Esophagus muscularis mucosa (tissue), 4 donors: Measurements from ENCODE around the gene LRRC3. TPM values are rescaled to one million over a fixed set of nuclear protein-coding genes. Genes with fewer than 3 reads are reported as not detected.

Source experiments
- DNase-seq: peaks from one replicate; pipeline ENCODE4 v3.0.0-alpha.2; 2017; ENCODE audit errors: extremely low spot score
- H3K27ac ChIP-seq, 4 donors: fragments of 200-600 bp; sonication (generic); replicated peaks in 1 of 4; 1 replicate in 3 of 4; 2 replicates in 1 of 4; pipeline ENCODE4 v1.5.1; 2016 to 2019; ENCODE audit warnings: mild to moderate bottlenecking in 1 of 4
- H3K27me3 ChIP-seq, 4 donors: fragments of 200-600 bp; sonication (generic); one replicate each; pipeline versions ENCODE4 v1.5.1 to v1.6.0; 2016 to 2019
- H3K36me3 ChIP-seq, 4 donors: fragments of 200-600 bp; sonication (generic); one replicate each; pipeline ENCODE4 v1.5.1; 2016 to 2019
- H3K4me1 ChIP-seq, 4 donors: fragments of 200-600 bp; sonication (generic); one replicate each; pipeline ENCODE4 v1.5.1; 2016 to 2019
- H3K4me3 ChIP-seq, 4 donors: fragments of 200-600 bp; sonication (generic); 1 replicate in 2 of 4; 2 replicates in 2 of 4; pipeline ENCODE4 v1.5.1; 2016 to 2019; ENCODE audit warnings: mild to moderate bottlenecking in 4 of 4, moderate library complexity in 1 of 4
- H3K9me3 ChIP-seq, 4 donors: fragments of 200-600 bp; sonication (generic); 1 replicate in 3 of 4; 2 replicates in 1 of 4; pipeline ENCODE4 v1.5.1; 2016 to 2019
- CTCF ChIP-seq, 3 experiments: fragments of 200-600 bp in 2 of 3; fragments of 450-650 bp in 1 of 3; sonication (generic) in 2 of 3; IDR thresholded peaks; one replicate each; pipeline ENCODE4 v1.5.1; 2017 to 2019; ENCODE audit warnings: antibody characterized with exemption in 3 of 3, mild to moderate bottlenecking in 2 of 3, moderate library complexity in 1 of 3
- EP300 ChIP-seq: sonication (generic); formaldehyde crosslinking; IDR thresholded peaks from one replicate; pipeline ENCODE4 v1.6.1; 2017; ENCODE audit warnings: antibody characterized with exemption
- POLR2A ChIP-seq: fragments of 450-650 bp; IDR thresholded peaks from one replicate; pipeline ENCODE4 v1.6.1; 2017; ENCODE audit warnings: antibody characterized with exemption, moderate library complexity, mild to moderate bottlenecking, low read depth
- POLR2AphosphoS5 ChIP-seq, 2 donors: sonication (generic); formaldehyde crosslinking; IDR thresholded peaks; one replicate each; pipeline ENCODE4 v1.6.1; 2017; ENCODE audit warnings: antibody characterized with exemption in 2 of 2
- WGBS: methylation state at CpG from one replicate; pipeline ENCODE4 v1.1.5; 2018; 5-methylcytosine and 5-hydroxymethylcytosine counted together
- intact Hi-C: fragments of 100-400 bp; cut with DNase I; formaldehyde crosslinking; loops from one replicate; pipeline ENCODE4 v1.15.1; 2023
- total RNA-seq, 4 donors: library from RNA; depleted of rRNA; stranded (reverse); fragments of >200 nt; gene quantifications; one replicate each; pipeline versions ENCODE4 v1.1.0 to v1.2.1, GENCODE V29; 2016

LRRC3 gene
- total RNA-seq, 4 donors from 2014 or later, result 3.3 to 6.6 (median 5.3) TPM

GRCh38 chr21:44466996-44467858, 11.9 kb downstream of the LRRC3 start:
- Histone ChIP-seq H3K4me1 (peaks cover 0 to 5% (median 0%) of the 10 kb centered on the region in 4 donors), H3K27me3 (no peaks in the 10 kb centered on the region), H3K36me3 (no peaks in the 10 kb centered on the region), H3K4me3 (no peak overlapping the region), H3K27ac (no peak overlapping the region), H3K9me3 (no peaks in the 10 kb centered on the region)
- TF ChIP-seq POLR2A (no peak), EP300 (no peak)
- WGBS, result 92% methylated on average over 22 of the region's 36 CpGs
- intact Hi-C loops, result no loop called here
- no peak for DNase-seq

GRCh38 chr21:44467859-44468195, 12.5 kb downstream of the LRRC3 start:
- H3K4me1 ChIP-seq, result peaks cover 0 to 5% (median 0%) of the 10 kb centered on the region in 4 donors
- WGBS, result 90% methylated on average over 8 of the region's 15 CpGs
- no peak for DNase-seq
- H3K27ac ChIP-seq, result no peak overlapping the region
- TF ChIP-seq CTCF (IDR thresholded peaks at IDR 0.05) (no peak), POLR2A (no peak), POLR2AphosphoS5 (IDR thresholded peaks at IDR 0.05) (no peak), EP300 (no peak)
- H3K4me3 ChIP-seq, result no peak overlapping the region
- H3K9me3 ChIP-seq, result no peaks in the 10 kb centered on the region
- H3K27me3 ChIP-seq, result no peaks in the 10 kb centered on the region
- H3K36me3 ChIP-seq, result no peaks in the 10 kb centered on the region
- intact Hi-C loops, result no loop called here

- no peaks in the 10 kb centered on the region for H3K4me1 ChIP-seq
- no peak overlapping the region for H3K27ac ChIP-seq
- no peak overlapping the region for H3K4me3 ChIP-seq
- H3K36me3 ChIP-seq, result no peaks in the 10 kb centered on the region
- TF ChIP-seq EP300, result no peak
- TF ChIP-seq CTCF (IDR thresholded peaks at IDR 0.05), result no peak
- no peak for TF ChIP-seq POLR2A
- TF ChIP-seq POLR2AphosphoS5 (IDR thresholded peaks at IDR 0.05), result no peak
- H3K27me3 ChIP-seq, result no peaks in the 10 kb centered on the region
- DNase-seq, result no peak
- H3K9me3 ChIP-seq, result no peaks in the 10 kb centered on the region
- intact Hi-C loops, result no loop called here
Observed at GRCh38 chr21:44471341-44471740, 16.0 kb downstream of the LRRC3 start.

- Histone ChIP-seq H3K4me3 (no peak overlapping the region), H3K27me3 (no peaks in the 10 kb centered on the region), H3K9me3 (no peaks in the 10 kb centered on the region), H3K27ac (no peak overlapping the region), H3K36me3 (no peaks in the 10 kb centered on the region), H3K4me1 (no peaks in the 10 kb centered on the region)
- TF ChIP-seq POLR2A (no peak), CTCF (IDR thresholded peaks at IDR 0.05) (no peak), EP300 (no peak), POLR2AphosphoS5 (IDR thresholded peaks at IDR 0.05) (no peak)
- intact Hi-C loops, result no loop called here
- 77% methylated on average over 6 of the region's 6 CpGs for WGBS
- DNase-seq, result no peak
Observed at GRCh38 chr21:44471996-44472395, 16.7 kb downstream of the LRRC3 start.

- H3K27me3 ChIP-seq, result no peaks in the 10 kb centered on the region
- no peaks in the 10 kb centered on the region for H3K9me3 ChIP-seq
- no peak overlapping the region for H3K4me3 ChIP-seq
- H3K36me3 ChIP-seq, result peaks cover 0 to 5% (median 0%) of the 10 kb centered on the region in 4 donors
- DNase-seq, result no peak
- H3K4me1 ChIP-seq, result no peaks in the 10 kb centered on the region
- 94% methylated on average over 18 of the region's 19 CpGs for WGBS
- H3K27ac ChIP-seq, result no peak overlapping the region
- intact Hi-C loops, result no loop called here
- TF ChIP-seq CTCF (IDR thresholded peaks at IDR 0.05) (no peak), POLR2A (no peak), POLR2AphosphoS5 (IDR thresholded peaks at IDR 0.05) (no peak), EP300 (no peak)
Observed at GRCh38 chr21:44473915-44474555, 18.7 kb downstream of the LRRC3 start.
